Stomach smooth muscle (tissue), 2 donors: ENCODE results near the gene MPG.
"Not testable (repeated sequence)": the region's sequence is repeated elsewhere in the genome, so short reads cannot be mapped to it uniquely, and the experiment has no call there.

Experiments
- H3K27ac ChIP-seq: one replicate; pipeline ENCODE4 v1.7.0; 2013; ENCODE audit warnings: mild to moderate bottlenecking, low read length, inconsistent platforms
- H3K27me3 ChIP-seq, 2 donors: one replicate each; pipeline ENCODE4 v1.7.0; 2013; ENCODE audit warnings: low read length in 2 of 2; ENCODE audit not compliant: insufficient read depth in 2 of 2, control insufficient read depth in 1 of 2
- H3K36me3 ChIP-seq, 2 donors: one replicate each; pipeline ENCODE4 v1.7.0; 2013; ENCODE audit warnings: low read length in 2 of 2; ENCODE audit not compliant: control insufficient read depth in 2 of 2, insufficient read depth in 2 of 2
- H3K4me1 ChIP-seq: one replicate; pipeline ENCODE4 v1.7.0; 2013; ENCODE audit warnings: low read length; ENCODE audit not compliant: control insufficient read depth, insufficient read depth
- H3K4me3 ChIP-seq, 2 donors: one replicate each; pipeline ENCODE4 v1.7.0; 2013; ENCODE audit warnings: low read length in 2 of 2
- H3K9ac ChIP-seq, 2 donors: one replicate each; pipeline ENCODE4 v1.7.0; 2013; ENCODE audit warnings: low read length in 2 of 2, mild to moderate bottlenecking in 1 of 2
- H3K9me3 ChIP-seq, 2 donors: one replicate each; pipeline ENCODE4 v1.7.0; 2013; ENCODE audit warnings: low read length in 2 of 2; ENCODE audit not compliant: control insufficient read depth in 2 of 2
- donor health status: healthy.
- donor health status: Pancreatic carcinoma.

The MPG gene

DNA sequence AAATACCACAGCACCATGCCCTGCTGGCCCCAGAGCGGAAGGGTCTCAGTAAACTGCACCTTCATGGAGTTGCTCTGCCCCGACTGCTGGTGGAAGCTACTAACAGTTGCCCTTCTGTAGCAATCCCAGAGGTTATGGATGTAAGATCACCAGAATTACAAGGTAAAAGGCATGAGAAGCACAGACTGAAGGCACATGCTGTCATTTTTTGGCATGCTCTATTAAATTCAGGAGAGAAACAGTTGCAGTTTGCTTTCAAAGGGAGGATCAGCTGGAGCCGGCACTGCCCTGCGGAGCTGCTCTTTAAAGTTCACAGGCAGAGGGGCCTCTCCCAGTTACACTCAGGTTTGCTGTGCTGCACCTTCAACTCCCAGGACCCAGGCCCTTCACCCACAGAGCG lies 41.3 kb downstream of the MPG start:
- Histone ChIP-seq H3K4me3 (no peak overlapping the region), H3K4me1 (no peaks in the 10 kb centered on the region), H3K9ac (no peak overlapping the region), H3K27ac (no peak overlapping the region), H3K9me3 (no peaks in the 10 kb centered on the region), H3K36me3 (peaks cover 2 to 7% of the 10 kb centered on the region in 2 donors), H3K27me3 (no peaks in the 10 kb centered on the region)

DNA sequence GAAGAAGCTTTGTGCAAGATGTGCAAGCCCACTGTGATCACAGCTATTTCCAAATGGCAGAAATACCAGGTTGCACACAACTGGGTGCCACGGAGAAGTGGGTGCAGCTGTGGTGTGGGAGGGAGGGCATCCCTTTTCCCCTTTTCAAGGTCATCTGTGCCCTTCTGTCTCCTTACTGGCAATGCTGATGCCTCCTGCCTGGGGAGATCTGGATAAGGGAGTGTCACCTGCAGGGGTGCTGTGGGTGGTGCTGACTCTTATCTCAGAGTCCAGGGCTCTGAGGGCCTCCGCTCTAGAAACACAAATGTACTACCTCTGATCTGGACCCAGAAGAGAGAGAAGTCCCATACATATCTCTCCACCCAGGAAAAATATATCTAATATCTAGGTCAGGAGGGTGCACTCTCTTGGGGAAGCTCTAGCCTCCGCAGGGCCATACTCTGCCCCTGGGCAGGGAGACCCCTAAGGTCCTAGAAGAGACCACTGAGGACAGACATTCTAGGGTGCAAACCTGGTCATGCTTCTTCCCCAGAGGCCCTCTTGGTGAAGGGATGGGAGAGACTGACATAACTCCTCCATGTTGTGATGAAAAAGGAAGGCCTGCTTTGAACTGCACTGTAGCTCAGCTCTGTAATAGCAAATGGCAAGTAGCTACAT lies 41.9 kb downstream of the MPG start:
- no peak overlapping the region for H3K4me3 ChIP-seq
- peaks cover 0 to 5% of the 10 kb centered on the region in 2 donors for H3K36me3 ChIP-seq
- H3K9me3 ChIP-seq, result no peaks in the 10 kb centered on the region
- H3K9ac ChIP-seq, result no peak overlapping the region
- no peaks in the 10 kb centered on the region for H3K27me3 ChIP-seq
- no peaks in the 10 kb centered on the region for H3K4me1 ChIP-seq
- no peak overlapping the region for H3K27ac ChIP-seq

DNA sequence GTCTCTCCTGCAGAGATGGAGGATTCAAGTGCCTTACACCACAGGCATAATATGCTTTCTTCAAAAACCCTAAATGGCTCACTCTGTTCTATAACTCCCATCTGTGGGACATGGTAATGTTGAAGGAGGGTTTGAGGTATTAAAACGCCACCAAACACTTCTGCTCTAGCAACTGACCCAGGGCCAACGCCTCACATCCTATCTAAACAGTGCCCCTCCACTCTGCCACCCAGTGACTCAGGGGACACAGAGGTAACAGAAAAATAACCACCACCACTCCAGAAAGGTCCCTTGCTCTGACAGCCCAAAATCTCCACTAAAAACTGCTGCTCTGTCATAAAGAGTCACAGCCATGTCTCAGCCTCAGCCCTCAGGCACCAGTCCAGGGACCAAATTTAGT lies 42.7 kb downstream of the MPG start:
- Histone ChIP-seq H3K36me3 (peaks cover 0 to 5% of the 10 kb centered on the region in 2 donors), H3K9me3 (no peaks in the 10 kb centered on the region), H3K27me3 (no peaks in the 10 kb centered on the region), H3K9ac (no peak overlapping the region), H3K4me3 (no peak overlapping the region), H3K4me1 (no peaks in the 10 kb centered on the region), H3K27ac (no peak overlapping the region)

DNA sequence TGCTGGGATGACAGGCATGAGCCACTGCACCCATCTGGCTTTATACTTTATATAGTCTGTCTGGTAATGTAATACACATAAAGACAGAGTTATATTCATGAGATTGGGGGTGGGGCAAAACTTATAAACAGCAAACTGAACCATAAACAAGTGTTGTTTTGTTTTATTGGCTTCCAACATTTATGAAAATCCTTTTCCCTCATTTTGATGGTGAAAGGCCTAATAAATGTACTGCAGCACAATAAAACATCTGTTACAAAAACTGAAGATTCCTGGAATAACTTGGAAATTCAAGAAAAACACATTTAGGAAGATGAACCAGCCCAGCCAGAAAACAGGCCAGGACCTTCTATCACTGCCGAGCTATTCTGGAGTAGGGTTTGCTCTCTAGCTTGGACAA lies 44.3 kb downstream of the MPG start:
- Histone ChIP-seq H3K4me1 (no peaks in the 10 kb centered on the region), H3K9me3 (no peaks in the 10 kb centered on the region), H3K36me3 (peaks cover 0 to 3% of the 10 kb centered on the region in 2 donors), H3K27me3 (no peaks in the 10 kb centered on the region), H3K9ac (no peak overlapping the region), H3K4me3 (no peak overlapping the region), H3K27ac (no peak overlapping the region)

DNA sequence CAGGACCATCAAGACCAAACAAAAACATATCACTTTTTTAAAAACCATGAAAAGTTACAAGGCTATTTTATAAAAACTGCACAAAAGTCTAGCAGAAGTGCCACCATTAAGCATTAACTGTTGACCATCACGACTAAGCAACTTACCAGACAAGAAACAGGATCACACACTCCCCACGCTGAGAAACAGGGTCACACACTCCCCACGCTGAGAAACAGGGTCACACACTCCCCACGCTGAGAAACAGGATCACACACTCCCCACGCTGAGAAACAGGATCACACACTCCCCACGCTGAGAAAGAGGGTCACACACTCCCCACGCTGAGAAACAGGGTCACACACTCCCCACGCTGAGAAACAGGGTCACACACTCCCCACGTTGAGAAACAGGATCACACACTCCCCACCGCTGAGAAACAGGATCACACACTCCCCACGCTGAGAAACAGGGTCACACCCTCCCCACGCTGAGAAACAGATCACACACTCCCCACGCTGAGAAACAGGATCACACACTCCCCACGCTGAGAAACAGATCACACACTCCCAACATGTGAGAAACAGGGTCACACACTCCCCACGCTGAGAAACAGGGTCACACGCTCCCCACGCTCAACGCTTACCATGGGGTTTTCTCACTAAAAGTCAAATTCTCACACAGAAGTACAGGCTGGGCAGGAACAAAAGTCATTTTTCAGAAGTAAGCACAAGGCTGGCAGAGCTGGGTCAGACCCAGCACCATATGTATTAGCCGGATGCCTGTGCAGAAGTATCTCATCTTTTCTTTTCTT lies 45.7 kb downstream of the MPG start:
- not testable (repeated sequence) for H3K9ac ChIP-seq, H3K4me1 ChIP-seq, H3K36me3 ChIP-seq, H3K27ac ChIP-seq, H3K27me3 ChIP-seq, H3K4me3 ChIP-seq, H3K9me3 ChIP-seq

DNA sequence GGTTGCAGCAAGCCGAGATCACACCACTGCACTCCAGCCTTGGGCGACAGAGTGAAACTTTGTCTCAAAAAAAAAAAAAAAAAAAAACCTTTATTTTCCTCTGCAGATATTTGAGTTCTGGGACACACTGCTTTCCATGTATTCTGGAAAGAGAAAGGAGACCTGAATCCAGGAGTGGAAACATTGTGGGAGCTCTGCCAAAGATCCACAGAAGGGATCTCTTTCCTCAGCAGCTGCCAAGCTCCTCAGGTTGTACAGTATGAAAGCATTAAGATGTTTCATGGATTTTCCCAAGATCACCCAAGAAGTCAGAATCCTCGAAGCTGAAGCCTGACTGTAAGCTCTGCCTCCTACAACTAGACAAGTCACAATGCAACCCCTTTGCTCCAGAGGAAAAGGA lies 47.0 kb downstream of the MPG start:
- Histone ChIP-seq H3K9ac (no peak overlapping the region), H3K36me3 (peaks cover 0 to 4% of the 10 kb centered on the region in 2 donors), H3K9me3 (no peaks in the 10 kb centered on the region), H3K27ac (no peak overlapping the region), H3K4me1 (no peaks in the 10 kb centered on the region), H3K27me3 (no peaks in the 10 kb centered on the region), H3K4me3 (no peak overlapping the region)

- Histone ChIP-seq H3K9ac (no peak overlapping the region), H3K9me3 (no peaks in the 10 kb centered on the region), H3K36me3 (peaks cover 0 to 2% of the 10 kb centered on the region in 2 donors), H3K4me1 (no peaks in the 10 kb centered on the region), H3K4me3 (no peak overlapping the region), H3K27ac (no peak overlapping the region), H3K27me3 (no peaks in the 10 kb centered on the region)
Observed at GRCh38 chr16:129075-129474, 51.0 kb downstream of the MPG start.

- Histone ChIP-seq H3K4me1 (no peaks in the 10 kb centered on the region), H3K4me3 (no peak overlapping the region), H3K27ac (no peak overlapping the region), H3K27me3 (no peaks in the 10 kb centered on the region), H3K9ac (no peak overlapping the region), H3K36me3 (peaks cover 0 to 2% of the 10 kb centered on the region in 2 donors), H3K9me3 (no peaks in the 10 kb centered on the region)
Observed at GRCh38 chr16:130533-131173, 52.6 kb downstream of the MPG start.

- no peaks in the 10 kb centered on the region for H3K9me3 ChIP-seq
- H3K27ac ChIP-seq, result no peak overlapping the region
- H3K36me3 ChIP-seq, result peaks cover 0 to 2% of the 10 kb centered on the region in 2 donors
- no peak overlapping the region for H3K9ac ChIP-seq
- H3K4me3 ChIP-seq, result no peak overlapping the region
- no peaks in the 10 kb centered on the region for H3K4me1 ChIP-seq
- no peaks in the 10 kb centered on the region for H3K27me3 ChIP-seq
Observed at GRCh38 chr16:132120-132519, 54.1 kb downstream of the MPG start.

GRCh38 chr16:133716-134115 lies 55.7 kb downstream of the MPG start:
- H3K4me1 ChIP-seq, result no peaks in the 10 kb centered on the region
- H3K9me3 ChIP-seq, result no peaks in the 10 kb centered on the region
- H3K27ac ChIP-seq, result no peak overlapping the region
- H3K9ac ChIP-seq, result no peak overlapping the region
- H3K36me3 ChIP-seq, result peaks cover 0 to 2% of the 10 kb centered on the region in 2 donors
- no peak overlapping the region for H3K4me3 ChIP-seq
- no peaks in the 10 kb centered on the region for H3K27me3 ChIP-seq
